GM12878 (cell line): Measurements from ENCODE around the gene HMMR. TPM values are rescaled to one million over a fixed set of nuclear protein-coding genes. Genes with fewer than 3 reads are reported as not detected.

ENCODE experiments used
- ATF2 ChIP-seq: IDR thresholded peaks from 2 replicates; pipeline ENCODE4 v1.6.1; 2012; ENCODE audit warnings: low read length, inconsistent platforms
- CUX1 ChIP-seq: IDR thresholded peaks from 2 replicates; pipeline ENCODE4 v1.6.1; 2012; ENCODE audit warnings: improper control_type of control experiment, low read depth, low read length; ENCODE audit not compliant: insufficient replicate concordance
- IRF4 ChIP-seq: IDR thresholded peaks from 2 replicates; pipeline ENCODE4 v1.6.1; 2011; ENCODE audit warnings: low read depth, low read length
- LARP7 ChIP-seq: fragments of 450-650 bp; IDR thresholded peaks from 2 replicates; pipeline ENCODE4 v1.6.1; 2017; ENCODE audit warnings: mild to moderate bottlenecking
- MTA2 ChIP-seq: fragments of 450-650 bp; IDR thresholded peaks from 2 replicates; pipeline ENCODE4 v1.6.1; 2016; ENCODE audit warnings: low read depth, mild to moderate bottlenecking, moderate library complexity
- NR2C1 ChIP-seq: fragments of 450-650 bp; IDR thresholded peaks from 2 replicates; pipeline ENCODE4 v1.6.1; 2017; ENCODE audit warnings: antibody characterized with exemption, mild to moderate bottlenecking, moderate library complexity
- PAX8 ChIP-seq: fragments of 450-650 bp; IDR thresholded peaks from 2 replicates; pipeline ENCODE4 v1.6.1; 2017; ENCODE audit warnings: mild to moderate bottlenecking, moderate library complexity
- PKNOX1 ChIP-seq: fragments of 450-650 bp; IDR thresholded peaks from 2 replicates; pipeline ENCODE4 v1.6.1; 2016; ENCODE audit warnings: mild to moderate bottlenecking
- POU2F2 ChIP-seq: IDR thresholded peaks from 3 replicates; pipeline ENCODE4 v1.6.1; 2011; ENCODE audit warnings: low read depth, mild to moderate bottlenecking, low read length, borderline replicate concordance
- RBBP5 ChIP-seq: fragments of 200-600 bp; sonication (generic); conservative IDR thresholded peaks from 2 replicates; pipeline ENCODE4 v1.6.1; 2016
- SKIL ChIP-seq: fragments of 450-650 bp; IDR thresholded peaks from 2 replicates; pipeline ENCODE4 v1.6.1; 2017; ENCODE audit warnings: mild to moderate bottlenecking, low read depth, inconsistent platforms; ENCODE audit not compliant: poor library complexity, severe bottlenecking
- TAF1 ChIP-seq: IDR thresholded peaks from 2 replicates; pipeline ENCODE4 v1.6.1; 2011; ENCODE audit warnings: mild to moderate bottlenecking, low read depth, low read length, borderline replicate concordance
- YY1 ChIP-seq: IDR thresholded peaks from 2 replicates; pipeline ENCODE4 v1.6.1; 2011; ENCODE audit warnings: low read depth, mild to moderate bottlenecking, low read length
- ZBTB4 ChIP-seq: fragments of 450-650 bp; formaldehyde crosslinking; IDR thresholded peaks from 2 replicates; pipeline ENCODE4 v1.4.0; 2022; ENCODE audit warnings: mild to moderate bottlenecking, moderate library complexity
- polyA plus RNA-seq, 11 experiments: library from polyadenylated mRNA; depleted of rRNA in 4 of 11; unstranded in 6 of 11; stranded (reverse) in 5 of 11; fragments of >200 nt; fragmentation: Nextera tagmentation in 4 of 11; fragmentation: Illumina TruSeq in 1 of 11; extraction: Ambion mirVana in 4 of 11; extraction: Trizol in 1 of 11; gene quantifications; 1 replicate in 1 of 11; 2 replicates in 10 of 11; pipeline versions ENCODE4 v1.2.1 to v1.2.3, GENCODE V29; 2011 to 2016; ENCODE audit warnings: inconsistent platforms in 2 of 11, missing spikeins in 2 of 11, low read depth in 1 of 11
- total RNA-seq, 4 experiments: library from RNA; depleted of rRNA in 3 of 4; stranded (reverse); fragments of >200 nt in 3 of 4; fragmentation: Illumina TruSeq in 1 of 4; extraction: Trizol in 1 of 4; gene quantifications; 2 replicates each; pipeline versions ENCODE4 v1.2.1 to v1.2.3, GENCODE V29; 2013 to 2021

HMMR gene
- total and polyA plus RNA-seq, 10 of the 15 experiments (the other 5 are each of a cell fraction or from before 2014, with no cell fraction given): 44.1 to 122 (median 64.2) TPM

- TF ChIP-seq CUX1 (no peak), POU2F2 (no peak), ATF2 (no peak), NR2C1 (peak; percentile 35; the same call in 1 of the 2 replicates), MTA2 (no peak), LARP7 (no peak), SKIL (no peak), TAF1 (no peak), PAX8 (no peak), RBBP5 (no peak), ZBTB4 (CRISPR knock-in tag) (no peak), IRF4 (no peak), PKNOX1 (no peak), YY1 (no peak)
Observed at GRCh38 chr5:163497315-163497714, 36.9 kb downstream of the HMMR start (continued).
